MM.1S (cell line): ENCODE results near the gene KRTAP10-2.
"Not testable (repeated sequence)": the region's sequence is repeated elsewhere in the genome, so short reads cannot be mapped to it uniquely, and the experiment has no call there.

Experiments
- DNase-seq: peaks from one replicate; pipeline ENCODE4 v3.0.0-alpha.2; 2015
- H2AFZ ChIP-seq: fragments of 300-600 bp; sonication (generic); 2 replicates; pipeline ENCODE4 v1.6.0; 2016; ENCODE audit warnings: antibody characterized with exemption, low read length
- H3F3A ChIP-seq: fragments of 300-600 bp; sonication (generic); 2 replicates; pipeline ENCODE4 v1.6.1; 2016; ENCODE audit warnings: mild to moderate bottlenecking, antibody characterized with exemption, low read length, moderate library complexity, mixed read lengths; ENCODE audit not compliant: insufficient read depth
- H3K27ac ChIP-seq: fragments of 300-600 bp; sonication (generic); 2 replicates; pipeline ENCODE4 v1.5.1; 2016; ENCODE audit warnings: mild to moderate bottlenecking, low read length
- H3K27me3 ChIP-seq: fragments of 300-600 bp; sonication (generic); replicated peaks from 2 replicates; pipeline ENCODE4 v1.6.0; 2016; ENCODE audit warnings: low read length; ENCODE audit not compliant: insufficient read depth
- H3K36me3 ChIP-seq: fragments of 300-600 bp; sonication (generic); replicated peaks from 2 replicates; pipeline ENCODE4 v1.6.1; 2016; ENCODE audit warnings: mild to moderate bottlenecking, low read length, mixed read lengths; ENCODE audit not compliant: insufficient read depth
- H3K4me1 ChIP-seq: fragments of 300-600 bp; sonication (generic); 2 replicates; pipeline ENCODE4 v1.6.1; 2016; ENCODE audit warnings: low read length, mixed read lengths
- H3K4me2 ChIP-seq: fragments of 300-600 bp; sonication (generic); 2 replicates; pipeline ENCODE4 v1.6.0; 2016; ENCODE audit warnings: low read depth, low read length
- H3K4me3 ChIP-seq: fragments of 300-600 bp; sonication (generic); 2 replicates; pipeline ENCODE4 v1.5.1; 2016; ENCODE audit warnings: low read length, mixed read lengths
- H3K79me2 ChIP-seq: fragments of 300-600 bp; sonication (generic); 2 replicates; pipeline ENCODE4 v1.6.1; 2016; ENCODE audit warnings: mixed run types, low read length, mixed read lengths
- H3K9ac ChIP-seq: fragments of 300-600 bp; sonication (generic); 2 replicates; pipeline ENCODE4 v1.6.1; 2016; ENCODE audit warnings: low read length, mixed read lengths
- H3K9me2 ChIP-seq: fragments of 300-600 bp; sonication (generic); replicated peaks from 2 replicates; pipeline ENCODE4 v1.6.1; 2016; ENCODE audit warnings: mild to moderate bottlenecking, low read length, mixed read lengths; ENCODE audit not compliant: insufficient read depth
- H3K9me3 ChIP-seq: fragments of 300-600 bp; sonication (generic); replicated peaks from 2 replicates; pipeline ENCODE4 v1.6.1; 2016; ENCODE audit warnings: mild to moderate bottlenecking, low read length, mixed read lengths; ENCODE audit not compliant: insufficient read depth
- H4K20me1 ChIP-seq: fragments of 300-600 bp; sonication (generic); 2 replicates; pipeline ENCODE4 v1.6.1; 2016; ENCODE audit warnings: mild to moderate bottlenecking, low read length, moderate library complexity, mixed read lengths; ENCODE audit not compliant: insufficient read depth
- CTCF ChIP-seq: fragments of 300-600 bp; sonication (generic); IDR thresholded peaks from 2 replicates; pipeline ENCODE4 v1.5.1; 2016; ENCODE audit warnings: antibody characterized with exemption, low read length, mixed read lengths
- EZH2 ChIP-seq: fragments of 300-600 bp; sonication (generic); optimal IDR thresholded peaks from 2 replicates; pipeline ENCODE3; 2017; ENCODE audit warnings: low read depth, mild to moderate bottlenecking, antibody characterized with exemption, low read length, mixed read lengths
- EZH2phosphoT487 ChIP-seq: fragments of 300-600 bp; sonication (generic); IDR thresholded peaks from 2 replicates; pipeline ENCODE4 v1.6.1; 2018; ENCODE audit warnings: antibody characterized with exemption, low read length

Gene KRTAP10-2

DNA sequence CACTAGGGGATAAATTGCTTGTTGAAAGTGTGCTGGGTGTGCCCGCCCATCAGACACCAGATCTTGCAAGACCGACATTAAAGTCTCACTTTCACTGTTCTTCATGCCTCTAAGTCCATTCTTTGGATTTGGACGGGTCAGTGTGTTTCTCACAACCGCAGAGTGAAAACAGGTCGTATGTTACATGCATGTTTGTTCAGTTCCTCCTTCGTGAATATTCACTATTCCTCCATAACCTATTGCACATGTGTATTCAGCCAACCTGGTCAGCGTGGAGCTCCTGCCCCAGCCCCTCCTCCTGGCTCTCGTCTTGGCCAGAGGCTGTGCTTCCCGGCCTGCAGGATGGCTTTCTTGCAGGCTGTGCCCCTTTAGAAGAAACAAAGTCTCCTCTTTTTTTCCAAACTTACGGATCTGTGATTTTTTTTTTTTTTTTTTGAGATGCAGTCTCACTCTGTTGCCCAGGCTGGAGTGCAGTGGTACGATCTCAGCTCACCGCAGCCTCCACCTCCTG, 43.2 kb upstream of the KRTAP10-2 start:
- Histone ChIP-seq H3K4me3 (no peak overlapping the region), H2AFZ (no peak overlapping the region), H3K9me2 (no peaks in the 10 kb centered on the region), H3K4me1 (no peaks in the 10 kb centered on the region), H3F3A (no peaks in the 10 kb centered on the region), H3K36me3 (no peaks in the 10 kb centered on the region), H3K4me2 (no peak overlapping the region), H3K79me2 (no peaks in the 10 kb centered on the region), H3K27me3 (peaks cover 90% of the 10 kb centered on the region), H3K9ac (no peak overlapping the region), H4K20me1 (no peaks in the 10 kb centered on the region), H3K27ac (no peak overlapping the region), H3K9me3 (no peaks in the 10 kb centered on the region)
- TF ChIP-seq EZH2, result no peak
- TF ChIP-seq CTCF, result no peak
- no peak for TF ChIP-seq EZH2phosphoT487
- DNase-seq, result no peak

GRCh38 chr21:44593598-44594405, 42.5 kb upstream of the KRTAP10-2 start:
- H3K4me1 ChIP-seq, result no peaks in the 10 kb centered on the region
- H3K27ac ChIP-seq, result no peak overlapping the region
- no peaks in the 10 kb centered on the region for H3K9me3 ChIP-seq
- no peak overlapping the region for H3K9ac ChIP-seq
- no peaks in the 10 kb centered on the region for H3F3A ChIP-seq
- no peak overlapping the region for H3K4me2 ChIP-seq
- H3K27me3 ChIP-seq, result peaks cover 90% of the 10 kb centered on the region
- no peaks in the 10 kb centered on the region for H3K79me2 ChIP-seq
- H3K36me3 ChIP-seq, result no peaks in the 10 kb centered on the region
- no peak for DNase-seq
- TF ChIP-seq EZH2, result no peak
- H3K9me2 ChIP-seq, result no peaks in the 10 kb centered on the region
- no peak overlapping the region for H2AFZ ChIP-seq
- H3K4me3 ChIP-seq, result no peak overlapping the region
- no peaks in the 10 kb centered on the region for H4K20me1 ChIP-seq

- no peak within 1 kb of the TSS for H3K4me3 ChIP-seq
- H3K4me2 ChIP-seq, result no peak within 1 kb of the TSS
- no peaks in the 10 kb centered on the region for H3K36me3 ChIP-seq
- TF ChIP-seq CTCF, result no peak
- TF ChIP-seq EZH2, result no peak
- no peak for TF ChIP-seq EZH2phosphoT487
- H3K4me1 ChIP-seq, result no peaks in the 10 kb centered on the region
- no peaks in the 10 kb centered on the region for H3K9me3 ChIP-seq
- H3K27ac ChIP-seq, result no peak within 1 kb of the TSS
- no peak within 1 kb of the TSS for H2AFZ ChIP-seq
- no peaks in the 10 kb centered on the region for H3F3A ChIP-seq
- no peak within 1 kb of the TSS for H3K9ac ChIP-seq
- H3K27me3 ChIP-seq, result peaks cover 87% of the 10 kb centered on the region
- H3K79me2 ChIP-seq, result no peaks in the 10 kb centered on the region
- no peak for DNase-seq
- H4K20me1 ChIP-seq, result no peaks in the 10 kb centered on the region
- H3K9me2 ChIP-seq, result no peaks in the 10 kb centered on the region
Observed at GRCh38 chr21:44592446-44593311, 41.4 kb upstream of the KRTAP10-2 start, which contains the start of gene KRTAP10-6. KRTAP10-6 (minus strand) TSS chr21:44592505; CDS start chr21:44592484, 21 bp downstream.

DNA sequence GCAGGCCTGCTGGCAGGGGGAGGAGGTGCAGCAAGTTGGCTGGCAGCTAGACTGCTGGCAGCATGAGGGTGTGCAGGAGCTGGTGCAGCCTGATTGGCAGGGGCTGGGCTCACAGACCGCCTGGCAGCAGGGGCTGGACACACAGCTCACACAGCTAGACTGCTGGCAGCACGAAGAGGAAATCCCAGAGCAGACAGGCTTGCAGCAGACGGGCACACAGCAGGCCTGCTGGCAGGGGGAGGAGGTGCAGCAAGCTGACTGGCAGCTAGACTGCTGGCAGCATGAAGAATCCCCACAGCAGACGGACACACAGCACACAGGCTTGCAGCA, 40.5 kb upstream of the KRTAP10-2 start:
- not testable (repeated sequence) for H3F3A ChIP-seq, H3K4me2 ChIP-seq, H3K9me2 ChIP-seq, DNase-seq, H3K4me3 ChIP-seq, H4K20me1 ChIP-seq, H3K27ac ChIP-seq, H2AFZ ChIP-seq, H3K4me1 ChIP-seq, H3K36me3 ChIP-seq, H3K9ac ChIP-seq, H3K79me2 ChIP-seq, H3K9me3 ChIP-seq
- peaks cover 87% of the 10 kb centered on the region for H3K27me3 ChIP-seq

DNA sequence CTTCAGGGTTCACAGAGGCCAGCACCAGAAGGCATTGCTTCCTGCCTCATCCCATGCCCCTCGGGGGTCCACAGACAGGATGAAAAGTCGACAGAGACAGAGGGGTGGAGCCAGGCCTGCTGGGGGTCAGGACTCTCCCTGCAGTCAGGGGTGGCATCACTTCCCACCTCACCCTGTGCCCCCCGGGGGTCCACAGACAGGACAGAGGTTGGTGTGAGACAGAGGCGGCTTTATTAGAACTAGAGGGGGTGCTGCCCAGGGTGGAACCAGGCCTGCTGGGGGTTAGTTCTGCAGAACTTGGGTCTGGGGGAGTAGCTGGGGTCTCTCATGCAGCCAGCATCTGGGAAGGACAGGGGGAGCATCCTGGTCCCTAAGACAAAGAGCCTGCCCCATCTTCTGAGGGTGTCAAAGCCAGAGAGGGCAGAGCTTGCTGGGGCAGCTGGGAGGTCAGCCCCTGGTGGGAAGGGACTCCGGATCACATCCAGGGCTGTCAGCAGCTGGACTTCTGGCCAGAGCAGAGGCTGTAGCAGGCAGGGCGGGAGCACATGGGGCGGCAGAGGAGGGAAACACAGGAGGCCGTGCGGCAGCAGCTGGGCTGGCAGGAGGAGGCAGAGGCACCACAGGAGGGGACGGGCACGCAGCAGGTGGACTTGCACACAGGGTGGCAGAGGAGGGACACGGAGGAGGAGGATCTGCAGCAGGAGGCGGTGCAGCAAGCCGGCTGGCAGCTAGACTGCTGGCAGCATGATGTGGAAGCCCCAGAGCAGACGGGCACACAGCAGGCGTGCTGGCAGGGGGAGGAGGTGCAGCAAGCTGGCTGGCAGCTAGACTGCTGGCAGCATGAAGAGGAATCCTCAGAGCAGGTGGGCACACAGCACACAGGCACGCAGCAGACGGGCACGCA, 39.8 kb upstream of the KRTAP10-2 start:
- not testable (repeated sequence) for H3K36me3 ChIP-seq, H3K79me2 ChIP-seq, H3K4me2 ChIP-seq, H3K9me3 ChIP-seq, H3K4me3 ChIP-seq, DNase-seq, H4K20me1 ChIP-seq, H3K27ac ChIP-seq, H3K9ac ChIP-seq, H3K9me2 ChIP-seq, H2AFZ ChIP-seq, H3F3A ChIP-seq, H3K4me1 ChIP-seq
- H3K27me3 ChIP-seq, result peaks cover 87% of the 10 kb centered on the region
